Right atrium auricular region (tissue), 2 donors: ENCODE measurements around the gene ARHGEF4. TPM values are rescaled to one million over a fixed set of nuclear protein-coding genes. Genes with fewer than 3 reads are reported as not detected.

ENCODE experiments used
- DNase-seq: peaks from one replicate; pipeline ENCODE4 v3.0.0-alpha.2; 2019; ENCODE audit warnings: low spot score
- H3K27ac ChIP-seq, 2 donors: fragments of 200-600 bp; sonication (generic); 1 replicate in 1 of 2; 2 replicates in 1 of 2; pipeline ENCODE4 v1.5.1; 2016 to 2019
- H3K27me3 ChIP-seq, 2 donors: fragments of 200-600 bp; sonication (generic); one replicate each; pipeline versions ENCODE4 v1.5.1 to v1.6.0; 2017 to 2019
- H3K36me3 ChIP-seq: fragments of 200-600 bp; sonication (generic); one replicate; pipeline ENCODE4 v1.5.1; 2016
- H3K4me1 ChIP-seq, 2 donors: fragments of 200-600 bp; sonication (generic); one replicate each; pipeline versions ENCODE4 v1.5.1 to v1.6.0; 2017 to 2019
- H3K4me3 ChIP-seq, 2 donors: fragments of 200-600 bp; sonication (generic); 1 replicate in 1 of 2; 2 replicates in 1 of 2; pipeline ENCODE4 v1.5.1; 2017 to 2019; ENCODE audit warnings: mild to moderate bottlenecking in 1 of 2, moderate library complexity in 1 of 2
- H3K9me3 ChIP-seq, 2 donors: fragments of 200-600 bp; sonication (generic); one replicate each; pipeline ENCODE4 v1.5.1; 2019
- total RNA-seq, 2 donors: library from RNA; depleted of rRNA; stranded (reverse); fragments of >200 nt; gene quantifications; one replicate each; pipeline ENCODE4 v1.1.0, GENCODE V29; 2016
- TF ChIP-seq, protein P1 (sequence below), 2 donors: fragments of 200-600 bp; sonication (generic); IDR thresholded peaks; one replicate each; pipeline ENCODE4 v1.5.1; 2019; ENCODE audit warnings: antibody characterized with exemption in 2 of 2

The ARHGEF4 gene
- total RNA-seq, 2 donors from 2014 or later = 3.5 to 8.1 TPM

DNA sequence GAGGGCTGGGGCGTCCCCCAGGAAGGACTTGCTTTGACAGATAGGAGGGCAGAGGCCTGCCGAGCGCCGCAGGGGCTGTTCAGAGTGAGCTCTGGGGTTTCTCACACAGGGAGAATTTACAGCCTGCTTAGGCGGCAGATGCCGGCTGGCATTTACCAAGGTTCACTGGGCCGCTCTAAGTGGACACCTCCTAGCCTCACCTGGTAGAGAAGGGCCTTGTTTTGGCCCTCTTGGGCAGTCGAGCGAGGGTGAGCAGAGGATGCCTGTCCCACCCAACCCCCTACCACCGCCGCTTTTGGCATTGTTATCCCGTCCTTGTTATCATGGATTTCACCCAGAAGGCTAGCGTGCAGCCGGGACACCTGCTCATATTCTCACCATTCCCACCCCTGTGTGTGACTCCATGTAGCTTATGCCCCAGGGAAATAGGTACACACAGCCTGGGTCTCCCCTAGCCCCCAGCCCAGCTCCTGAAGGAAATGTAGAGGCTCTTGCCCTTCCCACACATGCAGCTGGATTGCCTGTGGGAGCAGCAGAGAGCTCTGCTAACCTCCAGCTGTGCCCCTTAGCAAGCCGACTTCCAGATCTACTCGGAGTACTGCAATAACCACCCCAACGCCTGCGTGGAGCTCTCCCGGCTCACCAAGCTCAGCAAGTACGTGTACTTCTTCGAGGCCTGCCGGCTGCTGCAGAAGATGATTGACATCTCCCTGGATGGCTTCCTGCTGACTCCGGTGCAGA is 204.1 kb downstream of the ARHGEF4 start:
- Histone ChIP-seq H3K27ac (no peak overlapping the region), H3K36me3 (no peaks in the 10 kb centered on the region), H3K9me3 (no peaks in the 10 kb centered on the region), H3K27me3 (no peaks in the 10 kb centered on the region), H3K4me1 (peaks cover 0 to 11% of the 10 kb centered on the region in 2 donors), H3K4me3 (no peak overlapping the region)
- peak; percentile 50 for DNase-seq
- TF ChIP-seq, protein P1, sequence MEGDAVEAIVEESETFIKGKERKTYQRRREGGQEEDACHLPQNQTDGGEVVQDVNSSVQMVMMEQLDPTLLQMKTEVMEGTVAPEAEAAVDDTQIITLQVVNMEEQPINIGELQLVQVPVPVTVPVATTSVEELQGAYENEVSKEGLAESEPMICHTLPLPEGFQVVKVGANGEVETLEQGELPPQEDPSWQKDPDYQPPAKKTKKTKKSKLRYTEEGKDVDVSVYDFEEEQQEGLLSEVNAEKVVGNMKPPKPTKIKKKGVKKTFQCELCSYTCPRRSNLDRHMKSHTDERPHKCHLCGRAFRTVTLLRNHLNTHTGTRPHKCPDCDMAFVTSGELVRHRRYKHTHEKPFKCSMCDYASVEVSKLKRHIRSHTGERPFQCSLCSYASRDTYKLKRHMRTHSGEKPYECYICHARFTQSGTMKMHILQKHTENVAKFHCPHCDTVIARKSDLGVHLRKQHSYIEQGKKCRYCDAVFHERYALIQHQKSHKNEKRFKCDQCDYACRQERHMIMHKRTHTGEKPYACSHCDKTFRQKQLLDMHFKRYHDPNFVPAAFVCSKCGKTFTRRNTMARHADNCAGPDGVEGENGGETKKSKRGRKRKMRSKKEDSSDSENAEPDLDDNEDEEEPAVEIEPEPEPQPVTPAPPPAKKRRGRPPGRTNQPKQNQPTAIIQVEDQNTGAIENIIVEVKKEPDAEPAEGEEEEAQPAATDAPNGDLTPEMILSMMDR (IDR thresholded peaks at IDR 0.05) = no peak

DNA sequence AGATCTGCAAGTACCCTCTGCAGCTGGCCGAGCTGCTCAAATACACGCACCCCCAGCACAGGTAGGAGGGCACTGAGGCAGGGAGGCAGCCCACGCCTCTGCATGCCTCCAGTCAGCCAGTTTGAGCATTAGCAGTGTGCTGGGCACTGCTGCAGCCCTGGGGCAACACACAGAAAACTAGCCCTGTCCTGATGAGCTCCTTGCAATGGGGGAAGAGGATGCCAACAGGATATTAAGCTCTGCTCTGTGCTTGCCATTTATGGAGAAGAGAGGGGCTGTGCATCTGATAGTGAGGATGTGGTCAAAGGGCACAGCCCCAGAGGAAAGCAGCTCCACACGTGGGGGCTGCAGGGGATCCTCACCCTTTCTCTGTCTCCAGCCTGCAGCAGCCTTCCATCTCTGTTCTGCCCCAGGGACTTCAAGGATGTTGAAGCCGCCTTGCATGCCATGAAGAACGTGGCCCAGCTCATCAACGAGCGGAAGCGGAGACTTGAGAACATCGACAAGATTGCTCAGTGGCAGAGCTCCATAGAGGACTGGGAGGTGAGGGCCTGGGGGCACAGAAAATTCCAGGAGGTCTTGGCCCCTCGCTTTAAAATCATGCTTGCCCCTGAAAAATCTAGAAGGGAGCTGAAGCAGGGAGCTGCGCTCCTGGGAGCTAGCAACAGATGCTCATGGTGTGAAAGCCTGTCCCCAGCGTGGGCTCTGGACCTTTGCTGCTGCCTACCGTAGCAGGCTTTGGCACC is 204.9 kb downstream of the ARHGEF4 start:
- Histone ChIP-seq H3K27me3 (no peaks in the 10 kb centered on the region), H3K4me1 (peaks cover 0 to 11% of the 10 kb centered on the region in 2 donors), H3K4me3 (no peak overlapping the region), H3K27ac (no peak overlapping the region), H3K9me3 (no peaks in the 10 kb centered on the region), H3K36me3 (peaks cover 3% of the 10 kb centered on the region)
- peak; percentile 49 for DNase-seq
- TF ChIP-seq, protein P1 (IDR thresholded peaks at IDR 0.05) = no peak

DNA sequence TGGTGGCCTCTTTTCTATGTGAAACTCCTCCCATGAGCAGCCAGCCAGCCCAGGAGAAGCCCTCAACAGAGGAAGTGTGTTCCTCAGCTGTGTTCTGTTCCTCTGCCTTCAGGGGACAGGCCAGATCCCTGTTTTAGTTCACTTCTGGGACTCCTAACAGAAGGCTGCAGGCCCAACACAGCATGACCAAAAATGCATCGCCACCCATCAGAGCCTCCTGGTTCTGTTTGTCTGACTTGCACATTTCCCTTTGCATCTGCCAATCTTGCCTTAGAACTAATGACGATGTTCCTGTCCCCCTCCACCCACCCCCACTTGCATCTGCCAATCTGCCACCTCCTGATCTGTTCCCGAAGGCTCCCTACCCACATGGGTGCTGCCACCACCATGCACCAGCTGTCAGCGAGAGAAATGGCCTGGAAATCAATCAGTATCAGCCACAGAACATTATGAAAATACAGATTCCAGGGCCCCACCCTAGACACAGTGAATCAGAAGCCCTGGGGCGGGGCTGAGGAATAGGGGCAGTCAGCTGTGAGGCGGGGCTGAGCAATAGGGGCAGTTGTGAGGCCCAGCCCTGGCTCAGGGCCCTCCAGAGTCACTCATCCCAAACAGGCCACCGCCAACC is 205.5 kb downstream of the ARHGEF4 start:
- Histone ChIP-seq H3K9me3 (no peaks in the 10 kb centered on the region), H3K36me3 (peaks cover 10% of the 10 kb centered on the region), H3K4me1 (peaks cover 0 to 11% of the 10 kb centered on the region in 2 donors), H3K27me3 (no peaks in the 10 kb centered on the region), H3K27ac (no peak overlapping the region), H3K4me3 (no peak overlapping the region)
- DNase-seq = peak; percentile 52
- TF ChIP-seq, protein P1 (IDR thresholded peaks at IDR 0.05) = no peak

DNA sequence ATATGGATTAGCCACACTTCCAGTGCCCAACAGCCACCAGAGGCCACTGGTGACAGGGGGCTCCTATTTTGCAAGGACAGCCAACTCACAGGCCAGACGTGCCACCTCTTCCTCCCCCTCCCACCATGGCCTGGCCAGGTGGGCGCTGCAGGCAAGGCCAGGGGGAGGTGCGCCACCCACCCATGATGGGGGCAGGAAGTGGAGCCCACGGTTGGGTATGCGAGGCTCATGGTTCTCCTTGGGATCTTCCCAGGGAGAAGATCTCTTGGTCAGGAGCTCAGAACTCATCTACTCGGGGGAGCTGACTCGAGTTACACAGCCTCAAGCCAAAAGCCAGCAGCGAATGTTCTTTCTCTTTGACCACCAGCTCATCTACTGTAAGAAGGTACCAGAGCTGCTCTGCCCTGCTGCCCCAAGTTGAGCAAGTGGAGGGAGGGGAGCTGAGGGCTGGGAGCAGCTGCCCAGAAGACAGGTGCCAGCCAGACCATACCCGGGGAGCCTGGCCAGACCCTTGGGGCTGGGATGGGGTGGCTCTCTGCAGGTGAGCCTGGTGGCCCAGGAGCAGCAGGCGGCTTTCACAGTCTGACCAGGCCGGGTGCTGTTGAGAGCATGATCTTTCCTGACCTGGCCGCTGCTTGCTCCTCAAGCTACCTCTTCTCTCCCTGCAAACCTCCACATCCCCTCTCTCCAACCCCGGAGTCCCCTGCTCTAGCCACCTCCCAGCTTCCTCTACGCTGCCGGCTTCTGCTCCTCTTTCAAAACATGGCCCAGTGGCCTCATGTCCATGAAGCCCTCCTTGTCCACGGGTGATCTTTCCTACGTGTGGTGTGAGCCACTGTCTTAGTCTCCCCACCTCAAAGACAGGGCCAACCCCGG is 206.7 kb downstream of the ARHGEF4 start:
- Histone ChIP-seq H3K27ac (no peak overlapping the region), H3K9me3 (no peaks in the 10 kb centered on the region), H3K4me3 (no peak overlapping the region), H3K27me3 (no peaks in the 10 kb centered on the region), H3K36me3 (peaks cover 19% of the 10 kb centered on the region), H3K4me1 (peaks cover 0 to 11% of the 10 kb centered on the region in 2 donors)
- TF ChIP-seq, protein P1 (IDR thresholded peaks at IDR 0.05) = no peak
- DNase-seq = no peak

DNA sequence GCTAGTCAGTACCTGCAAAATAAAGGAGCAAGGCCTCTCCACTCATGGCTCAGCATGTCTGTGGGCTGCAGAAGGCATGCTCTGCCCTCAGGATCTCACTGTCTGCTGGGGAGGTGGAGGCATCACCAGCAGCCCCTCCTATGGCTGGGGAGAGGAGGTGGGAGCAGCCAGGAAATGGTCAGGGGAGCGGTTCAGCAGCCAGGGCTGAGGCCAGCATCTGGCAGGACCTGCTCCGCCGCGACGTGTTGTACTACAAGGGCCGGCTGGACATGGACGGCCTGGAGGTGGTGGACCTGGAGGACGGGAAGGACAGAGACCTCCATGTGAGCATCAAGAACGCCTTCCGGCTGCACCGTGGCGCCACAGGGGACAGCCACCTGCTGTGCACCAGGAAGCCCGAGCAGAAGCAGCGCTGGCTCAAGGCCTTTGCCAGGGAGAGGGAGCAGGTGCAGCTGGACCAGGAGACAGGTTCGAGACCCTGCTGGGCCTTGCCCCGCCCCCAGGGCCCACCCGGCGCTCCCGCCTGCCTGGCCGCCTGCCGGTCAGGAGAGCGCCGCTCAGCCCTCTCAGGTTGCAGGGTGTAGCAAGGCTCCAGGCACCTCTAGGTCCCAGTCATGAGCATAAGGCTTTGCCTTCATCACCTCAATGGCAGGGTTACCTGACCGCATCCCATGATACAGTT is 207.5 kb downstream of the ARHGEF4 start:
- peaks cover 26% of the 10 kb centered on the region for H3K36me3 ChIP-seq
- H3K4me1 ChIP-seq = peaks cover 0 to 11% of the 10 kb centered on the region in 2 donors
- TF ChIP-seq, protein P1 (IDR thresholded peaks at IDR 0.05) = no peak
- no peaks in the 10 kb centered on the region for H3K27me3 ChIP-seq
- DNase-seq = no peak
- no peak overlapping the region for H3K4me3 ChIP-seq
- H3K9me3 ChIP-seq = no peaks in the 10 kb centered on the region
- H3K27ac ChIP-seq = no peak overlapping the region
